ENCODE results near the gene IMMT.

The IMMT gene

DNA sequence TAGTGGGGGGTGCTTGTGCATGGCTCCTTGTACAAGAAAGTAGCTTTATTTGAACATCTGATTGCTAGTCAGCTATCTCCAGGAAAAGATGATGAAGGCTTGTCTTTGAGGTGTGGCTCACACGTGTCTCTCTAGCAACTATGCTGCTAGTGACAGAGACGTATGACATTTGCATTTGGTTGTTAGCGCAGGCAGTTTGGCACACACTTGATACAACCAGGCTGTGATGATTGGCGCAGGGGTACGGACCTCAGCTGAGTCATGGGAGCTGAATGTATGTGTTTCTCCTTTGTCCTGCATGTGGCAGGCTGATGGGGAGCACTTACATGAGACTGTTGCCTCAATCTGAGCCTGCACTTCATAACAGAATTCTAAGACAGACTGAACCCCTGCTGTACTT lies 59.6 kb downstream of the IMMT start:
- H3K4me3 ChIP-seq (ENCODE audit: low read length) = no peak overlapping the region
- TF ChIP-seq, protein P1, sequence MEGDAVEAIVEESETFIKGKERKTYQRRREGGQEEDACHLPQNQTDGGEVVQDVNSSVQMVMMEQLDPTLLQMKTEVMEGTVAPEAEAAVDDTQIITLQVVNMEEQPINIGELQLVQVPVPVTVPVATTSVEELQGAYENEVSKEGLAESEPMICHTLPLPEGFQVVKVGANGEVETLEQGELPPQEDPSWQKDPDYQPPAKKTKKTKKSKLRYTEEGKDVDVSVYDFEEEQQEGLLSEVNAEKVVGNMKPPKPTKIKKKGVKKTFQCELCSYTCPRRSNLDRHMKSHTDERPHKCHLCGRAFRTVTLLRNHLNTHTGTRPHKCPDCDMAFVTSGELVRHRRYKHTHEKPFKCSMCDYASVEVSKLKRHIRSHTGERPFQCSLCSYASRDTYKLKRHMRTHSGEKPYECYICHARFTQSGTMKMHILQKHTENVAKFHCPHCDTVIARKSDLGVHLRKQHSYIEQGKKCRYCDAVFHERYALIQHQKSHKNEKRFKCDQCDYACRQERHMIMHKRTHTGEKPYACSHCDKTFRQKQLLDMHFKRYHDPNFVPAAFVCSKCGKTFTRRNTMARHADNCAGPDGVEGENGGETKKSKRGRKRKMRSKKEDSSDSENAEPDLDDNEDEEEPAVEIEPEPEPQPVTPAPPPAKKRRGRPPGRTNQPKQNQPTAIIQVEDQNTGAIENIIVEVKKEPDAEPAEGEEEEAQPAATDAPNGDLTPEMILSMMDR (conservative IDR thresholded peaks at IDR 0.05; ENCODE audit: low read length) = no peak
- no peak for DNase-seq (ENCODE audit: low read depth)

DNA sequence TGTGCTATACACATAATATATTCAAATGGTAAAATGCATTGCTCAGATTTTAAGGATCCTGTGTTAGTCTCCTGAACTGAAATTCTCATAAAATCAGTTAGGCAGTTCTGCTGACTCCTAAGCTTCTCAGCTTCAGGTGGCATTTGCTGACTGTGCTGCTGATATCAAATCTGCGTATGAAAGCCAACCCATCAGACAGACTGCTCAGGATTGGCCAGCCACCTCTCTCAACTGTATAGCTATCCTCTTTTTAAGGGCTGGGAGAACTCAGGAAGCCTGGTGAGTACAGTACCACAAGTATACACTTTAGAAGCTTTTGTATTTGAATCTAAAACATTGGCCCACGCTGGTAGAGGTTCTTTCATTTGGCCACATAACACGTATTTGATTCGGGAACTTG lies 60.6 kb downstream of the IMMT start:
- no peak for DNase-seq (ENCODE audit: low read depth)
- TF ChIP-seq, protein P1 (conservative IDR thresholded peaks at IDR 0.05; ENCODE audit: low read length) = no peak
- H3K4me3 ChIP-seq (ENCODE audit: low read length) = no peak overlapping the region

DNA sequence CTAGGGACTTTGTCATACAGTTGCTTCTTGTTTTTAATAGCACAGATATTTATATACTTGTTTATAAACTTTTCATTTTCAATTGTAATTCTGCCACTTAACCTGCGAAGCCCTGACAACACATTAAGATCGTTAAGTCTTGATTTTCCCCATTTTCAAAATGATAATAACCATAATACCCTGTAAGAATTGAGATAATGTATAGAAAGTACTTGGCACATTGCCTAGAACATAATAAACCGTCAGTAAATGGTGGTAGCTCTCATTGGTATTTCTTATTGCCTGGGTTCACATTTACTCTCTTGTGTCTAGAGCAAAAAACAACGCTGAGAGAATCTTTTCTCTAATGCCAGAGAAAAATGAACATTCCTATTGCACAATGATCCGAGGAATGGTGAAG lies 70.6 kb downstream of the IMMT start:
- no peak overlapping the region for H3K4me3 ChIP-seq (ENCODE audit: low read length)
- TF ChIP-seq, protein P1 (conservative IDR thresholded peaks at IDR 0.05; ENCODE audit: low read length) = no peak
- DNase-seq (ENCODE audit: low read depth) = no peak

DNA sequence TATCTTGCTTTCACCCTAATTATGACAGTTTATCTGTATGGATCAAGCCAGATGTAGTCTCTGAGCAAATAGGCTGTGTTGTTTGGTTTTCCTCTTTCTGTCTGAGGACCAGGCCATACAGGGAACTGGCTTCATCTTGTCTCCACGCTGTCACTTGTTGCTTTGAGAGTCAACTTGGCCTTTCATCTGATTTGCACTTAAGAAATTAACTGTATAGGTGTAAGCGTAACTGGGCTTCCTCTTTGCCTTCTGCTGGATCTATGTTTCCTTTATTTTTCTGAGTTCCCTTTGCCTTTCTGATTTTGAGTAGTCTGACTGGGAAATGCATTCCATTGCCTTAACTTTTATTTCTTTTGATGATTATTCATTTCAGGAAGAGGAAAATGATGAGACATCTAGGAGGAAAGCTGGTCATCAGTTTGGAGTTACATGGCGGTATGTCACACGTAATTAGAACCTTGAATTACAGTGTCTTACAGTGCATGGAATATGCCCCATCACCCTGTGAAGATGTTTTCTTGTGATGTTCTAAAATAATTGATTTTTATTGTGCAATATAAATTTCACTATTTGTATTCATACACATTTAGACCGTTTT lies 71.8 kb downstream of the IMMT start:
- no peak for DNase-seq (ENCODE audit: low read depth)
- TF ChIP-seq, protein P1 (conservative IDR thresholded peaks at IDR 0.05; ENCODE audit: low read length) = no peak

DNA sequence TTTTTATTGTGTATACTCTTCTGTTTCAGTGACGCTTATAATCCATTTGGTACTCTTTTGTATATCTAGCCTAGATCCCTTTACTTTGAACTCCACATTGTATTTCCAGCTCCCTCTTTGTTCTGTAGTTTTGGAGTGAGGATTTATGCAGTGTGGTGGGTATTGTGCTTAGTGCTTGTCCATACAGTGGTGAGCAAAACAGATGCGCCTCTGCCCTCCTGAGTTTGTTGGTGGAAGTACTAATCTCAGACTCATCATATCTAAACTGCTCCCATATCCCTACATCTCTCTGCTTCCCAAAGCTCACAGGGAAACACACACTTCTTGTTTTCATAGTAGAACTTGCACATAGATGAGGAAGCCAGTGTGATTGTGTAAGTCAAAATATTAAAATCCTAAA lies 77.1 kb downstream of the IMMT start:
- TF ChIP-seq, protein P1 (conservative IDR thresholded peaks at IDR 0.05; ENCODE audit: low read length) = no peak
- DNase-seq (ENCODE audit: low read depth) = no peak

More for the DNA sequence above, 71.8 kb downstream of the IMMT start:
- H3K4me3 ChIP-seq (ENCODE audit: low read length) = no peak overlapping the region

DNA sequence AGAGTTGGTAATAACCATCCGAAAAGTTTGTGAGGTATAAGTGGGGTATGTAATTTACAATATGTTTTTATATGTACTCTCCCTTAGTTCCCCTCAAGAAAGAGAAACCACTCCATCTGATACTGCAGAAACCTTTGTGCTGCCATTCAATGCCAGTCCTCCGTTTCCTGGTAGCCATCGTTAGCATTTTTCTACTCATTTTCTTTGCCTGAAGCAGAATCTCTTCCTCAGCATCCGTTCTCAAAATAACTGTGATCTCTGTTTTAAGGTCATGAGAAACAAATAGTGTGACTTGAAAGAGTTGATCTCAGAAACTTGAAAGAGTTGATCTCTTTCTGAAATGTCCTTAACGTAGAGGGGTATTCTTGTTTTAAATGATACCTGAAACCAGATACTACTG lies 88.2 kb downstream of the IMMT start:
- no peak for DNase-seq (ENCODE audit: low read depth)
- TF ChIP-seq, protein P1 (conservative IDR thresholded peaks at IDR 0.05; ENCODE audit: low read length) = no peak
- H3K4me3 ChIP-seq (ENCODE audit: low read length) = peak overlapping the region; percentile 95

More for the DNA sequence above, 77.1 kb downstream of the IMMT start:
- no peak overlapping the region for H3K4me3 ChIP-seq (ENCODE audit: low read length)
